Thoracic aorta (tissue), 2 donors: ENCODE measurements around the gene RALA. TPM values are rescaled to one million over a fixed set of nuclear protein-coding genes. Genes with fewer than 3 reads are reported as not detected.
A peak's percentile ranks its signal among the peaks of the same experiment; 100 is the strongest.

Source experiments
- ATAC-seq: fragments of 150-250 bp; one replicate; pipeline ENCODE4 v1.8.0; 2017; ENCODE audit warnings: low read depth; ENCODE audit not compliant: insufficient number of reproducible peaks, low FRiP score
- DNase-seq: peaks from one replicate; pipeline ENCODE4 v3.0.0-alpha.2; 2020; ENCODE audit warnings: low spot score
- H3K27ac ChIP-seq, 2 donors: fragments of 200-600 bp; sonication (generic); 1 replicate in 1 of 2; 2 replicates in 1 of 2; pipeline ENCODE4 v1.5.1; 2016; ENCODE audit warnings: mild to moderate bottlenecking in 2 of 2, moderate library complexity in 2 of 2
- H3K27me3 ChIP-seq: fragments of 200-600 bp; sonication (generic); replicated peaks from 2 replicates; pipeline ENCODE4 v1.6.0; 2016; ENCODE audit warnings: mild to moderate bottlenecking; ENCODE audit not compliant: insufficient read depth
- H3K36me3 ChIP-seq: fragments of 200-600 bp; sonication (generic); one replicate; pipeline ENCODE4 v1.5.1; 2016
- H3K4me1 ChIP-seq, 2 donors: fragments of 200-600 bp; sonication (generic); 1 replicate in 1 of 2; 2 replicates in 1 of 2; pipeline versions ENCODE4 v1.5.1 to v1.6.0; 2016; ENCODE audit warnings: low read depth in 2 of 2, mild to moderate bottlenecking in 1 of 2; ENCODE audit not compliant: control insufficient read depth in 1 of 2
- H3K4me3 ChIP-seq: fragments of 200-600 bp; sonication (generic); 2 replicates; pipeline ENCODE4 v1.5.1; 2016; ENCODE audit warnings: mild to moderate bottlenecking
- H3K9me3 ChIP-seq: fragments of 200-600 bp; sonication (generic); 2 replicates; pipeline ENCODE4 v1.5.1; 2016
- total RNA-seq, 2 donors: library from RNA; depleted of rRNA; stranded (reverse); fragments of >200 nt; gene quantifications; one replicate each; pipeline versions ENCODE4 v1.1.0 to v1.2.3, GENCODE V29; 2016
- TF ChIP-seq, protein P1 (sequence below): fragments of 200-600 bp; sonication (generic); IDR thresholded peaks from one replicate; pipeline ENCODE4 v1.5.1; 2019; ENCODE audit warnings: antibody characterized with exemption

RALA gene
- total RNA-seq, 2 donors from 2014 or later = 7.3 to 9.8 TPM

GRCh38 chr7:39727231-39728012 is 104.0 kb downstream of the RALA start:
- ATAC-seq (no peak), DNase-seq (no peak)
- Histone ChIP-seq H3K4me1 (peaks cover 0 to under 1% of the 10 kb centered on the region in 2 donors), H3K9me3 (no peaks in the 10 kb centered on the region), H3K27ac (no peak overlapping the region), H3K27me3 (no peaks in the 10 kb centered on the region), H3K36me3 (no peaks in the 10 kb centered on the region), H3K4me3 (no peak overlapping the region)
- TF ChIP-seq, protein P1, sequence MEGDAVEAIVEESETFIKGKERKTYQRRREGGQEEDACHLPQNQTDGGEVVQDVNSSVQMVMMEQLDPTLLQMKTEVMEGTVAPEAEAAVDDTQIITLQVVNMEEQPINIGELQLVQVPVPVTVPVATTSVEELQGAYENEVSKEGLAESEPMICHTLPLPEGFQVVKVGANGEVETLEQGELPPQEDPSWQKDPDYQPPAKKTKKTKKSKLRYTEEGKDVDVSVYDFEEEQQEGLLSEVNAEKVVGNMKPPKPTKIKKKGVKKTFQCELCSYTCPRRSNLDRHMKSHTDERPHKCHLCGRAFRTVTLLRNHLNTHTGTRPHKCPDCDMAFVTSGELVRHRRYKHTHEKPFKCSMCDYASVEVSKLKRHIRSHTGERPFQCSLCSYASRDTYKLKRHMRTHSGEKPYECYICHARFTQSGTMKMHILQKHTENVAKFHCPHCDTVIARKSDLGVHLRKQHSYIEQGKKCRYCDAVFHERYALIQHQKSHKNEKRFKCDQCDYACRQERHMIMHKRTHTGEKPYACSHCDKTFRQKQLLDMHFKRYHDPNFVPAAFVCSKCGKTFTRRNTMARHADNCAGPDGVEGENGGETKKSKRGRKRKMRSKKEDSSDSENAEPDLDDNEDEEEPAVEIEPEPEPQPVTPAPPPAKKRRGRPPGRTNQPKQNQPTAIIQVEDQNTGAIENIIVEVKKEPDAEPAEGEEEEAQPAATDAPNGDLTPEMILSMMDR = no peak

DNA sequence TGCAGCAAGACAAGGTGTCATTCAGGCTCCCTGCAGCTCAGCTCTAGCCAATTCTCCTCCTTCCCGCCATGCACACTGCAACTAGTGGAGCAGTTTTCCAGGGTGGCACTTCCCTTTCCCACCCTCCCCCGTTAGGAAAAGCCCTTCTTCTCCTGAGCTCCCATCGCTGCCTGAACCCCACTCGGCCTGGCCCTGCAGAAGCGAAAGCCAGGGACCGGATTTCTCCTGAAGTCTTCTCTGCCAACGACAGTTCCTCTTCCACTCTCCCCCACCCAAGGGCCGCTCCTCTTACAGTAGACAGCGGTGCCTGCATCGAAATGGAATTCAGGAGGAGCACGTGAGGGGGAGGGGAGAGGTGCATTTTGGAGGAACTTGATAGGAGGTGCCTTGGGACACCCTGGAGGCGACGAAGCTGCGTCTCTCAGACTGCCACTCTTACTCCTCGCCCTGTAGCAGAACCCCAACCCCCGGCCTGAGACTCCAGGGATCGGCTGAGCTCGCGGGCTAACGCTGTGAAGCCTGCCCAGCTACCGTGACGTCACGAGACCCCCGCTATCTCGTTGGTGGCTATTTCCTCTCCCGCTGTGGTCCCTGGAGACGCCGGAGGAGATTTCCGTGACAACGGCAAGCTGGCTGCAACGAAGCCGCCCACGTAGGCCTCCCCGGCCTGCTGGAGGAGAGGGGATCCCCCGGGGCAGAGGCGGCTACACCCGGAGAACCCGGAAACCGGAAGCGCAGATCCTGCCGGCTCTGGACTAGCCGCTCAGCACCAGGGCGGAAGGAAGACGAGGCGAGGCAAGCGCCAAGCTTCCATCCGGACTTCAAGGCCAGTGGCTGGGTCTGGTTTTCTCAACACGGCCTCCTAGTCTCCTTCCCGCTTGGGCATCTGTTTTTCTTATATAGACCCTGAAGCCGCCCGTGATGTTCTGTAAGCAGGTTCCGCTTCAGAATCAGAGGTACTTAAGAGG is 109.7 kb downstream of the RALA start:
- Histone ChIP-seq H3K36me3 (no peaks in the 10 kb centered on the region), H3K9me3 (no peaks in the 10 kb centered on the region), H3K27me3 (no peaks in the 10 kb centered on the region), H3K4me1 (peaks cover 4 to 33% of the 10 kb centered on the region in 2 donors), H3K27ac (peak overlapping the region; percentile 51 to 74), H3K4me3 (peak overlapping the region; percentile 81)
- ATAC-seq = peak; percentile 94
- TF ChIP-seq, protein P1 = no peak
- DNase-seq = peak; percentile 82

- H3K27ac ChIP-seq = peak overlapping the region; percentile 51 to 74
- peak overlapping the region; percentile 81 for H3K4me3 ChIP-seq
- H3K4me1 ChIP-seq = peaks cover 4 to 33% of the 10 kb centered on the region in 2 donors
- TF ChIP-seq, protein P1 = no peak
- H3K9me3 ChIP-seq = no peaks in the 10 kb centered on the region
- no peaks in the 10 kb centered on the region for H3K36me3 ChIP-seq
- H3K27me3 ChIP-seq = no peaks in the 10 kb centered on the region
- DNase-seq (no peak), ATAC-seq (no peak)
Measured at GRCh38 chr7:39733881-39734632, 110.7 kb downstream of the RALA start.

GRCh38 chr7:39734633-39735004 is 111.2 kb downstream of the RALA start:
- Histone ChIP-seq H3K36me3 (no peaks in the 10 kb centered on the region), H3K9me3 (no peaks in the 10 kb centered on the region), H3K27me3 (no peaks in the 10 kb centered on the region), H3K27ac (no peak overlapping the region), H3K4me3 (peak overlapping the region; percentile 81), H3K4me1 (peaks cover 4 to 33% of the 10 kb centered on the region in 2 donors)
- DNase-seq = no peak
- TF ChIP-seq, protein P1 = no peak
- no peak for ATAC-seq
